HEK293T (cell line): ENCODE results near the gene CS.

Source experiments
- ARNT ChIP-seq: fragments of 450-650 bp; IDR thresholded peaks from 2 replicates; pipeline ENCODE4 v1.6.1; 2017; ENCODE audit warnings: mild to moderate bottlenecking
- CTBP1 ChIP-seq: fragments of 450-650 bp; IDR thresholded peaks from 2 replicates; pipeline ENCODE4 v1.6.1; 2016; ENCODE audit warnings: borderline replicate concordance
- FOXA1 ChIP-seq: fragments of 450-650 bp; IDR thresholded peaks from 2 replicates; pipeline ENCODE4 v1.6.1; 2016; ENCODE audit warnings: mild to moderate bottlenecking
- FOXM1 ChIP-seq: fragments of 450-650 bp; IDR thresholded peaks from 2 replicates; pipeline ENCODE4 v1.6.1; 2017; ENCODE audit warnings: mild to moderate bottlenecking, borderline replicate concordance
- LEF1 ChIP-seq: fragments of 450-650 bp; IDR thresholded peaks from 2 replicates; pipeline ENCODE4 v1.6.1; 2017; ENCODE audit warnings: mild to moderate bottlenecking, borderline replicate concordance
- SP1 ChIP-seq: fragments of 450-650 bp; IDR thresholded peaks from 2 replicates; pipeline ENCODE4 v1.6.1; 2017

- TF ChIP-seq SP1 (no peak), ARNT (no peak), FOXA1 (no peak), FOXM1 (no peak), LEF1 (no peak), CTBP1 (no peak)
Observed at GRCh38 chr12:56236985-56237384, 63.1 kb downstream of the CS start.
